ENCODE measurements around the gene MTHFD2.

DNA sequence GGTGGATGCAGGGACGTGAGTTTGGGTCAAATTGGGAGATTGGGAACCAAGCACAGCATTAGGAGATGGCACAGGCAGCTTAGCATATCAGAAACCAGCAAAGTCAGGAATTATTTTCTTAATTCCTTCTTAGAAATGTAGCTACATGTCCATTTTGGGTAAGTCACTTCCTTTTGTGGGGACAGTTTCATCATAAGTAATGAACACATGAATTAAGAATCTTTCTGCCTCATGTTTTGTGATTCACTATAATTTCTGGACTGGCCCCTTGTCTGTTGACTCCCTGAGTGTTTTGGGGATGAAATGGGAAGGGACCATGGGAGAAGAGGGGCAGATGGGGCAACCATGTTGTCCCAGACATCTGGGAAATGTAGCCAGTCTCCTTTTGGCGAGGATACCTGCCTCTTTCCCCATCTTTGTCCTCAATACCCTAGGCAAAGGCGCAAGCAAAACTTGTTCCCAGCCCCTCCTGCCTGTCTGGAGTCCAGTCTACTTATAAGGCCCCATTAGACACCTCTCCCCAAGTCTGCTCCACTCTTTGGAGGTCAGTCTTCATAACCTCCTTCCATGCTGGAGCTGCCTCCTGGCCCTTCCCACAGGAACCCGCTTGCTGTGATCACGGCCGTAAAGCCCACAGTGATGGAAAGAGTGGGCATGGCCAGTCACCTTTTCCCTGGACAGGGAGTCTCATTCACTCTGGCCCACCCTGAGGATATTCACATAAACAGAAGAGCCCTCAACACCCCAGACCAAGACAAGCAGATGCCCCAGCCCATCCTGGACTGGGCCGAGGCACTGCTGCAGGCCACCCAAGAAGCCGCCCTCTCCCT is 25.7 kb downstream of the MTHFD2 start:
- TF ChIP-seq, protein P1, sequence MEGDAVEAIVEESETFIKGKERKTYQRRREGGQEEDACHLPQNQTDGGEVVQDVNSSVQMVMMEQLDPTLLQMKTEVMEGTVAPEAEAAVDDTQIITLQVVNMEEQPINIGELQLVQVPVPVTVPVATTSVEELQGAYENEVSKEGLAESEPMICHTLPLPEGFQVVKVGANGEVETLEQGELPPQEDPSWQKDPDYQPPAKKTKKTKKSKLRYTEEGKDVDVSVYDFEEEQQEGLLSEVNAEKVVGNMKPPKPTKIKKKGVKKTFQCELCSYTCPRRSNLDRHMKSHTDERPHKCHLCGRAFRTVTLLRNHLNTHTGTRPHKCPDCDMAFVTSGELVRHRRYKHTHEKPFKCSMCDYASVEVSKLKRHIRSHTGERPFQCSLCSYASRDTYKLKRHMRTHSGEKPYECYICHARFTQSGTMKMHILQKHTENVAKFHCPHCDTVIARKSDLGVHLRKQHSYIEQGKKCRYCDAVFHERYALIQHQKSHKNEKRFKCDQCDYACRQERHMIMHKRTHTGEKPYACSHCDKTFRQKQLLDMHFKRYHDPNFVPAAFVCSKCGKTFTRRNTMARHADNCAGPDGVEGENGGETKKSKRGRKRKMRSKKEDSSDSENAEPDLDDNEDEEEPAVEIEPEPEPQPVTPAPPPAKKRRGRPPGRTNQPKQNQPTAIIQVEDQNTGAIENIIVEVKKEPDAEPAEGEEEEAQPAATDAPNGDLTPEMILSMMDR (IDR thresholded peaks at IDR 0.05; ENCODE audit: poor library complexity): no peak
- TF ChIP-seq EZH2 (IDR thresholded peaks at IDR 0.05; ENCODE audit: borderline replicate concordance) (no peak), EZH2phosphoT487 (IDR thresholded peaks at IDR 0.05; ENCODE audit: low read depth, severe bottlenecking, unreplicated experiment) (no peak)
